ENCODE measurements around the gene TSC22D3. TPM values are rescaled to one million over a fixed set of nuclear protein-coding genes. Genes with fewer than 3 reads are reported as not detected.

Gene TSC22D3
- polyA plus RNA-seq, 1 of the 3 experiments (the other 2 are of a cell fraction): 9.2 TPM

DNA sequence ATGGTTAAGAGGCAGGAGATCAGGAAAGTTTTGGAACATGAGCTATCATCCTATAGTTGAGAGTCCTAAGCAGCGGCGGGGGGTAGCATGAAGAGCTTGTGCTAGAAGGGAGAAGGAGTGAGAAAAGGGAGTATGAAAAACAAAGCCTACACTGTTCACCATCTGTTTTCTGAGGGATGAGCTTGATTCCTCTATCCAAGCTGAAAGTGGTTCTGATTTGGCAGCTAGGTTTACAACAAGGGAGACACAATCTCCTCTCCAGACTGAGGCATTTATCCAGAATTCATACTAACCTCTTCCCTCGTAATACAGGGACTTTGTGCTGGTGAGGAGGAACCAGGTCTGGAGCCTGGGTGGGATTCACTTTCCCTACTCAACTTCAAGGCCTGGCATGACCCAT, 23.5 kb downstream of the TSC22D3 start:
- no peak overlapping the region for H2AFZ ChIP-seq (ENCODE audit: low read depth)
- H3K4me3 ChIP-seq (ENCODE audit: low read depth in 2 of 2, low read length in 1 of 2): no peak overlapping the region
- H3K9ac ChIP-seq: no peak overlapping the region
- no peaks in the 10 kb centered on the region for H3K79me2 ChIP-seq (ENCODE audit: insufficient read depth)
- H3K4me1 ChIP-seq (ENCODE audit: control insufficient read depth in 1 of 2, insufficient read depth in 2 of 2, low read depth in 1 of 2, low read length in 1 of 2): no peaks in the 10 kb centered on the region; a peak in 1 of 4 replicates
- CTCF ChIA-PET: interaction anchor here (2.3 kb wide), 1 partner anchor 25 kb away, joined by 11 read pairs; the partner anchor contains the start of gene NCBP2L
- no peak overlapping the region for H3K4me2 ChIP-seq
- no peak overlapping the region for H3K27ac ChIP-seq (ENCODE audit: low read depth in 2 of 2, low read length in 1 of 2)
- no peak for TF ChIP-seq YY1 (IDR thresholded peaks at IDR 0.05; ENCODE audit: low read depth)
- no peak for TF ChIP-seq GABPA (IDR thresholded peaks at IDR 0.05; ENCODE audit: low read depth)
- TF ChIP-seq, protein P1, sequence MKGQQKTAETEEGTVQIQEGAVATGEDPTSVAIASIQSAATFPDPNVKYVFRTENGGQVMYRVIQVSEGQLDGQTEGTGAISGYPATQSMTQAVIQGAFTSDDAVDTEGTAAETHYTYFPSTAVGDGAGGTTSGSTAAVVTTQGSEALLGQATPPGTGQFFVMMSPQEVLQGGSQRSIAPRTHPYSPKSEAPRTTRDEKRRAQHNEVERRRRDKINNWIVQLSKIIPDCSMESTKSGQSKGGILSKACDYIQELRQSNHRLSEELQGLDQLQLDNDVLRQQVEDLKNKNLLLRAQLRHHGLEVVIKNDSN (IDR thresholded peaks at IDR 0.05; ENCODE audit: borderline replicate concordance, low read depth): no peak
- no peak for TF ChIP-seq ELF1 (IDR thresholded peaks at IDR 0.05)
- TF ChIP-seq JUND (IDR thresholded peaks at IDR 0.05): no peak
- TF ChIP-seq FOSL2 (IDR thresholded peaks at IDR 0.05; ENCODE audit: borderline replicate concordance, low read depth): no peak
- TF ChIP-seq CHD2 (IDR thresholded peaks at IDR 0.05; ENCODE audit: low read length, partially characterized antibody): no peak
- no peak for TF ChIP-seq NFIC (IDR thresholded peaks at IDR 0.05; ENCODE audit: borderline replicate concordance)
- TF ChIP-seq RAD21 (IDR thresholded peaks at IDR 0.05; ENCODE audit: low read length): no peak
- no peak for TF ChIP-seq RXRA (IDR thresholded peaks at IDR 0.05; ENCODE audit: borderline replicate concordance, low read depth)
- TF ChIP-seq RFX5 (IDR thresholded peaks at IDR 0.05; ENCODE audit: low read length): no peak
- TF ChIP-seq SIN3A (IDR thresholded peaks at IDR 0.05; ENCODE audit: borderline replicate concordance, low read depth, low read length): no peak
- no peak for TF ChIP-seq TEAD4 (IDR thresholded peaks at IDR 0.05; ENCODE audit: borderline replicate concordance, insufficient read depth)
- no peak for TF ChIP-seq POLR2AphosphoS5 (IDR thresholded peaks at IDR 0.05; ENCODE audit: low read depth, low read length)
- TF ChIP-seq MXI1 (IDR thresholded peaks at IDR 0.05; ENCODE audit: low read depth, low read length): no peak
- TF ChIP-seq FOXM1 (IDR thresholded peaks at IDR 0.05; ENCODE audit: low read depth): no peak
- TF ChIP-seq NRF1 (IDR thresholded peaks at IDR 0.05; ENCODE audit: low read depth, low read length): no peak
- TF ChIP-seq, protein P2, sequence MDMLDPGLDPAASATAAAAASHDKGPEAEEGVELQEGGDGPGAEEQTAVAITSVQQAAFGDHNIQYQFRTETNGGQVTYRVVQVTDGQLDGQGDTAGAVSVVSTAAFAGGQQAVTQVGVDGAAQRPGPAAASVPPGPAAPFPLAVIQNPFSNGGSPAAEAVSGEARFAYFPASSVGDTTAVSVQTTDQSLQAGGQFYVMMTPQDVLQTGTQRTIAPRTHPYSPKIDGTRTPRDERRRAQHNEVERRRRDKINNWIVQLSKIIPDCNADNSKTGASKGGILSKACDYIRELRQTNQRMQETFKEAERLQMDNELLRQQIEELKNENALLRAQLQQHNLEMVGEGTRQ (IDR thresholded peaks at IDR 0.05; ENCODE audit: borderline replicate concordance, low read depth, low read length): no peak
- TF ChIP-seq FOXJ3 (CRISPR knock-in tag; IDR thresholded peaks at IDR 0.05): no peak
- TF ChIP-seq, protein P3, sequence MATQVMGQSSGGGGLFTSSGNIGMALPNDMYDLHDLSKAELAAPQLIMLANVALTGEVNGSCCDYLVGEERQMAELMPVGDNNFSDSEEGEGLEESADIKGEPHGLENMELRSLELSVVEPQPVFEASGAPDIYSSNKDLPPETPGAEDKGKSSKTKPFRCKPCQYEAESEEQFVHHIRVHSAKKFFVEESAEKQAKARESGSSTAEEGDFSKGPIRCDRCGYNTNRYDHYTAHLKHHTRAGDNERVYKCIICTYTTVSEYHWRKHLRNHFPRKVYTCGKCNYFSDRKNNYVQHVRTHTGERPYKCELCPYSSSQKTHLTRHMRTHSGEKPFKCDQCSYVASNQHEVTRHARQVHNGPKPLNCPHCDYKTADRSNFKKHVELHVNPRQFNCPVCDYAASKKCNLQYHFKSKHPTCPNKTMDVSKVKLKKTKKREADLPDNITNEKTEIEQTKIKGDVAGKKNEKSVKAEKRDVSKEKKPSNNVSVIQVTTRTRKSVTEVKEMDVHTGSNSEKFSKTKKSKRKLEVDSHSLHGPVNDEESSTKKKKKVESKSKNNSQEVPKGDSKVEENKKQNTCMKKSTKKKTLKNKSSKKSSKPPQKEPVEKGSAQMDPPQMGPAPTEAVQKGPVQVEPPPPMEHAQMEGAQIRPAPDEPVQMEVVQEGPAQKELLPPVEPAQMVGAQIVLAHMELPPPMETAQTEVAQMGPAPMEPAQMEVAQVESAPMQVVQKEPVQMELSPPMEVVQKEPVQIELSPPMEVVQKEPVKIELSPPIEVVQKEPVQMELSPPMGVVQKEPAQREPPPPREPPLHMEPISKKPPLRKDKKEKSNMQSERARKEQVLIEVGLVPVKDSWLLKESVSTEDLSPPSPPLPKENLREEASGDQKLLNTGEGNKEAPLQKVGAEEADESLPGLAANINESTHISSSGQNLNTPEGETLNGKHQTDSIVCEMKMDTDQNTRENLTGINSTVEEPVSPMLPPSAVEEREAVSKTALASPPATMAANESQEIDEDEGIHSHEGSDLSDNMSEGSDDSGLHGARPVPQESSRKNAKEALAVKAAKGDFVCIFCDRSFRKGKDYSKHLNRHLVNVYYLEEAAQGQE (IDR thresholded peaks at IDR 0.05; ENCODE audit: low read depth, low read length): no peak
- H3K9me3 ChIP-seq: no peaks in the 10 kb centered on the region
- H3K27me3 ChIP-seq (ENCODE audit: insufficient read depth): peaks cover 37% of the 10 kb centered on the region
- 32% methylated on average over 3 of the region's 3 CpGs for WGBS (ENCODE audit: low lambda C conversion rate)
- H3F3A ChIP-seq (replicated peaks; ENCODE audit: insufficient read depth): no peaks in the 10 kb centered on the region
- DNase-seq: no peak
- H3K36me3 ChIP-seq (replicated peaks in 1 of 2; ENCODE audit: control insufficient read depth in 1 of 2, insufficient read depth in 2 of 2, low read length in 1 of 2): no peaks in the 10 kb centered on the region
- no peaks in the 10 kb centered on the region for H4K20me1 ChIP-seq (ENCODE audit: insufficient read depth)
- POLR2A ChIA-PET: no interaction called here
- no peaks in the 10 kb centered on the region for H3K9me2 ChIP-seq

Data from SK-N-SH (cell line).